HepG2 (cell line): ENCODE results near the gene RPS5. TPM values are rescaled to one million over a fixed set of nuclear protein-coding genes. Genes with fewer than 3 reads are reported as not detected.
A peak's percentile ranks its signal among the peaks of the same experiment; 100 is the strongest.

ENCODE experiments used
- ARNT2 ChIP-seq: sonication (generic); formaldehyde crosslinking; IDR thresholded peaks from 2 replicates; pipeline ENCODE4 v1.8.0; 2022; ENCODE audit warnings: mild to moderate bottlenecking, low read depth, missing genetic modification reagents, moderate library complexity
- ATF3 ChIP-seq: sonication (generic); formaldehyde crosslinking; IDR thresholded peaks from 2 replicates; pipeline ENCODE4 v1.4.0; 2020; ENCODE audit warnings: missing genetic modification reagents
- ATM ChIP-seq: fragments of 450-650 bp; IDR thresholded peaks from 2 replicates; pipeline ENCODE4 v1.7.1; 2017; ENCODE audit warnings: mild to moderate bottlenecking, borderline replicate concordance
- CCAR2 ChIP-seq: fragments of 200-400 bp; formaldehyde crosslinking; optimal IDR thresholded peaks from 2 replicates; pipeline ENCODE3; 2018; ENCODE audit warnings: low read depth, mild to moderate bottlenecking, low read length, moderate library complexity
- E2F1 ChIP-seq: sonication (generic); formaldehyde crosslinking; IDR thresholded peaks from 2 replicates; pipeline ENCODE4 v1.5.0; 2020; ENCODE audit warnings: missing genetic modification reagents
- HOXA3 ChIP-seq: sonication (generic); formaldehyde crosslinking; IDR thresholded peaks from 2 replicates; pipeline ENCODE4 v1.5.0; 2020; ENCODE audit warnings: missing genetic modification reagents
- MAX ChIP-seq: IDR thresholded peaks from 2 replicates; pipeline ENCODE4 v1.6.1; 2012; ENCODE audit warnings: inconsistent platforms
- MYNN ChIP-seq: sonication (generic); formaldehyde crosslinking; IDR thresholded peaks from 2 replicates; pipeline ENCODE4 v1.4.0; 2020; ENCODE audit warnings: mild to moderate bottlenecking, low read depth, missing genetic modification reagents
- NCOA2 ChIP-seq: sonication (generic); formaldehyde crosslinking; IDR thresholded peaks from 2 replicates; pipeline ENCODE4 v1.8.0; 2022; ENCODE audit warnings: inconsistent platforms
- ZBED4 ChIP-seq: sonication (generic); formaldehyde crosslinking; IDR thresholded peaks from 2 replicates; pipeline ENCODE4 v1.4.0; 2020; ENCODE audit warnings: missing genetic modification reagents, borderline replicate concordance
- ZBTB7A ChIP-seq: sonication (generic); formaldehyde crosslinking; IDR thresholded peaks from 2 replicates; pipeline ENCODE4 v1.8.0; 2022; ENCODE audit warnings: mild to moderate bottlenecking, missing genetic modification reagents
- ZEB1 ChIP-seq: IDR thresholded peaks from 2 replicates; pipeline ENCODE4 v1.6.1; 2012; ENCODE audit warnings: mild to moderate bottlenecking, low read depth, inconsistent platforms; ENCODE audit not compliant: insufficient replicate concordance
- ZNF263 ChIP-seq: sonication (generic); formaldehyde crosslinking; IDR thresholded peaks from 2 replicates; pipeline ENCODE4 v1.4.0; 2020; ENCODE audit warnings: missing genetic modification reagents
- polyA plus RNA-seq, 8 experiments: library from polyadenylated mRNA; depleted of rRNA in 3 of 8; stranded (reverse) in 7 of 8; unstranded in 1 of 8; fragments of >200 nt; fragmentation: Illumina TruSeq in 4 of 8; extraction: Trizol in 4 of 8; gene quantifications; 2 replicates each; pipeline versions ENCODE4 v1.2.1 to v1.2.3, GENCODE V29; 2011 to 2016; ENCODE audit warnings: low read depth in 4 of 8, missing spikeins in 1 of 8, mixed read lengths in 1 of 8; ENCODE audit not compliant: insufficient read depth in 1 of 8
- total RNA-seq, 5 experiments: library from RNA; depleted of rRNA; stranded (reverse); fragments of >200 nt; fragmentation: Illumina TruSeq; extraction: Trizol; gene quantifications; 2 replicates each; pipeline ENCODE4 v1.2.3, GENCODE V29; 2016; ENCODE audit warnings: low read depth in 1 of 5
- TF ChIP-seq, protein P1 (sequence below): sonication (generic); formaldehyde crosslinking; IDR thresholded peaks from 2 replicates; pipeline ENCODE4 v1.4.0; 2020; ENCODE audit warnings: missing genetic modification reagents

Gene RPS5
- total and polyA plus RNA-seq, 2 of the 13 experiments (the other 11 are each of a cell fraction or from before 2014, with no cell fraction given), result 1,544 to 4,408 TPM

- TF ChIP-seq ATM (no peak), NCOA2 (CRISPR knock-in tag) (peak; percentile 69; the same call in 1 of the 2 replicates), MAX (peak; percentile 94), ZBED4 (CRISPR knock-in tag) (peak; percentile 92), ZEB1 (no peak), CCAR2 (peak; percentile 54), ZNF263 (peak; percentile 20; the same call in 1 of the 2 replicates), ARNT2 (CRISPR knock-in tag) (peak; percentile 78; the same call in 1 of the 2 replicates), E2F1 (CRISPR knock-in tag) (peak; percentile 97), ATF3 (CRISPR knock-in tag) (peak; percentile 71), HOXA3 (peak; percentile 96), ZBTB7A (peak; percentile 79), MYNN (no peak)
- TF ChIP-seq, protein P1, sequence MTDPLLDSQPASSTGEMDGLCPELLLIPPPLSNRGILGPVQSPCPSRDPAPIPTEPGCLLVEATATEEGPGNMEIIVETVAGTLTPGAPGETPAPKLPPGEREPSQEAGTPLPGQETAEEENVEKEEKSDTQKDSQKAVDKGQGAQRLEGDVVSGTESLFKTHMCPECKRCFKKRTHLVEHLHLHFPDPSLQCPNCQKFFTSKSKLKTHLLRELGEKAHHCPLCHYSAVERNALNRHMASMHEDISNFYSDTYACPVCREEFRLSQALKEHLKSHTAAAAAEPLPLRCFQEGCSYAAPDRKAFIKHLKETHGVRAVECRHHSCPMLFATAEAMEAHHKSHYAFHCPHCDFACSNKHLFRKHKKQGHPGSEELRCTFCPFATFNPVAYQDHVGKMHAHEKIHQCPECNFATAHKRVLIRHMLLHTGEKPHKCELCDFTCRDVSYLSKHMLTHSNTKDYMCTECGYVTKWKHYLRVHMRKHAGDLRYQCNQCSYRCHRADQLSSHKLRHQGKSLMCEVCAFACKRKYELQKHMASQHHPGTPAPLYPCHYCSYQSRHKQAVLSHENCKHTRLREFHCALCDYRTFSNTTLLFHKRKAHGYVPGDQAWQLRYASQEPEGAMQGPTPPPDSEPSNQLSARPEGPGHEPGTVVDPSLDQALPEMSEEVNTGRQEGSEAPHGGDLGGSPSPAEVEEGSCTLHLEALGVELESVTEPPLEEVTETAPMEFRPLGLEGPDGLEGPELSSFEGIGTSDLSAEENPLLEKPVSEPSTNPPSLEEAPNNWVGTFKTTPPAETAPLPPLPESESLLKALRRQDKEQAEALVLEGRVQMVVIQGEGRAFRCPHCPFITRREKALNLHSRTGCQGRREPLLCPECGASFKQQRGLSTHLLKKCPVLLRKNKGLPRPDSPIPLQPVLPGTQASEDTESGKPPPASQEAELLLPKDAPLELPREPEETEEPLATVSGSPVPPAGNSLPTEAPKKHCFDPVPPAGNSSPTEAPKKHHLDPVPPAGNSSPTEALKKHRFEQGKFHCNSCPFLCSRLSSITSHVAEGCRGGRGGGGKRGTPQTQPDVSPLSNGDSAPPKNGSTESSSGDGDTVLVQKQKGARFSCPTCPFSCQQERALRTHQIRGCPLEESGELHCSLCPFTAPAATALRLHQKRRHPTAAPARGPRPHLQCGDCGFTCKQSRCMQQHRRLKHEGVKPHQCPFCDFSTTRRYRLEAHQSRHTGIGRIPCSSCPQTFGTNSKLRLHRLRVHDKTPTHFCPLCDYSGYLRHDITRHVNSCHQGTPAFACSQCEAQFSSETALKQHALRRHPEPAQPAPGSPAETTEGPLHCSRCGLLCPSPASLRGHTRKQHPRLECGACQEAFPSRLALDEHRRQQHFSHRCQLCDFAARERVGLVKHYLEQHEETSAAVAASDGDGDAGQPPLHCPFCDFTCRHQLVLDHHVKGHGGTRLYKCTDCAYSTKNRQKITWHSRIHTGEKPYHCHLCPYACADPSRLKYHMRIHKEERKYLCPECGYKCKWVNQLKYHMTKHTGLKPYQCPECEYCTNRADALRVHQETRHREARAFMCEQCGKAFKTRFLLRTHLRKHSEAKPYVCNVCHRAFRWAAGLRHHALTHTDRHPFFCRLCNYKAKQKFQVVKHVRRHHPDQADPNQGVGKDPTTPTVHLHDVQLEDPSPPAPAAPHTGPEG (CRISPR knock-in tag), result no peak; the same call in 1 of the 2 replicates
These were observed 6.2 kb upstream of the RPS5 start, which contains the start of gene ZNF837 (continued) for GRCh38 chr19:58380662-58381459.
